Measurements from ENCODE around the gene PLXNA2.

GRCh38 chr1:208213786-208214185 lies 30.4 kb downstream of the PLXNA2 start:
- no peak for TF ChIP-seq CTCF (IDR thresholded peaks at IDR 0.05)
- TF ChIP-seq POLR2A (IDR thresholded peaks at IDR 0.05) = no peak

Data from body of pancreas (tissue), 4 donors.